Suprapubic skin (tissue), 4 donors: ENCODE results near the gene SLC22A23.

ENCODE experiments used
- EP300 ChIP-seq: sonication (generic); formaldehyde crosslinking; IDR thresholded peaks from one replicate; pipeline ENCODE4 v1.6.1; 2017; ENCODE audit warnings: antibody characterized with exemption
- POLR2A ChIP-seq, 2 donors: fragments of 450-650 bp; IDR thresholded peaks; one replicate each; pipeline ENCODE4 v1.6.1; 2017; ENCODE audit warnings: antibody characterized with exemption in 2 of 2, mild to moderate bottlenecking in 2 of 2, moderate library complexity in 2 of 2
- POLR2AphosphoS5 ChIP-seq, 3 donors: sonication (generic); formaldehyde crosslinking; IDR thresholded peaks; one replicate each; pipeline ENCODE4 v1.6.1; 2017; ENCODE audit warnings: antibody characterized with exemption in 3 of 3
- TF ChIP-seq, protein P1 (sequence below), 2 donors: fragments of 200-600 bp in 1 of 2; fragments of 450-650 bp in 1 of 2; sonication (generic) in 1 of 2; IDR thresholded peaks; one replicate each; pipeline ENCODE4 v1.5.1; 2016 to 2019; ENCODE audit warnings: antibody characterized with exemption in 2 of 2, mild to moderate bottlenecking in 1 of 2, moderate library complexity in 1 of 2

DNA sequence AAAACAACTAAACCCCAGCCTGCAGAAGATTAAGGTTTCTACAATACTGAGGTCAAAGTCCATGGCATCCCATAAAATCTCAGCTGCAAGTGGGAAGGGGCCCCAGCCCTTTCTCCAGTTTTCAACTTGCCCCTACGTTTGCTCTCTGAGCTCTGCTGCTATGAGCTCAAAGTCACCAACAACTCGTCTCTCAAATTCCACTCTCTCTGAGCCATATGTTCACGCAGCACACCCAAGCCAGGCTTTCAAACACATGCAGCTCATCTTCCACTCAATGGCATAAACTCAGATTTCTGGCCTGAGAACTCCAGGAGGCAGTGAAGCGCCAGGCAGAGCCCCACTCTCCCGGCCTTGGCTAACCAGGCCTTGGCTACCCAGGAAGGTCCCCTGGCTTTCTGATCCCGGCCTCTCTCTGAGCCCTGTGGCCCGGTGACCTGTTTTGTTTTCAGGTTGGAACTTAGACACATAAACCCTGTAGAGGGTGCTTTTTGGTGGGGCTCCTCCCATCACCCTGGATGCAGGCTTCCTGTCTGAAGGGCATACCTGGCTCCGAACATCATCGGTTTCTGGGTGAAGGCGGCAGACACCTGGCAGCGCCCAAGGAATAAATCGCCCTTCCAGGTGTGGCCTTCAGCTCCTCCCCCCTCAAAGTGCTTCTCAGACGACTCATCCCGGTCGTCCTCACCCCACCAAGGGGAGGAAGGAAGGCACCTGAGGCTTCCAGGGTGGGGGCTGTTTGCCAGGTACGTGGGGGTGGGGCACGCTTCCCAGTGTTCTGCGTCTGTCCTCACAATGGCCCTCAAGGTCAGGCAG lies 12.4 kb downstream of the SLC22A23 start:
- TF ChIP-seq POLR2A (IDR thresholded peaks at IDR 0.05) (no peak), POLR2AphosphoS5 (IDR thresholded peaks at IDR 0.05) (no peak), EP300 (no peak)
- TF ChIP-seq, protein P1, sequence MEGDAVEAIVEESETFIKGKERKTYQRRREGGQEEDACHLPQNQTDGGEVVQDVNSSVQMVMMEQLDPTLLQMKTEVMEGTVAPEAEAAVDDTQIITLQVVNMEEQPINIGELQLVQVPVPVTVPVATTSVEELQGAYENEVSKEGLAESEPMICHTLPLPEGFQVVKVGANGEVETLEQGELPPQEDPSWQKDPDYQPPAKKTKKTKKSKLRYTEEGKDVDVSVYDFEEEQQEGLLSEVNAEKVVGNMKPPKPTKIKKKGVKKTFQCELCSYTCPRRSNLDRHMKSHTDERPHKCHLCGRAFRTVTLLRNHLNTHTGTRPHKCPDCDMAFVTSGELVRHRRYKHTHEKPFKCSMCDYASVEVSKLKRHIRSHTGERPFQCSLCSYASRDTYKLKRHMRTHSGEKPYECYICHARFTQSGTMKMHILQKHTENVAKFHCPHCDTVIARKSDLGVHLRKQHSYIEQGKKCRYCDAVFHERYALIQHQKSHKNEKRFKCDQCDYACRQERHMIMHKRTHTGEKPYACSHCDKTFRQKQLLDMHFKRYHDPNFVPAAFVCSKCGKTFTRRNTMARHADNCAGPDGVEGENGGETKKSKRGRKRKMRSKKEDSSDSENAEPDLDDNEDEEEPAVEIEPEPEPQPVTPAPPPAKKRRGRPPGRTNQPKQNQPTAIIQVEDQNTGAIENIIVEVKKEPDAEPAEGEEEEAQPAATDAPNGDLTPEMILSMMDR (IDR thresholded peaks at IDR 0.05) = no peak
